Measurements from ENCODE around the gene INSC.

GRCh38 chr11:15233371-15234165 lies 118.8 kb downstream of the INSC start:
- no peak for TF ChIP-seq POLR2A (IDR thresholded peaks at IDR 0.05; ENCODE audit: low read depth, low read length)
- no peak for TF ChIP-seq POLR2AphosphoS5 (IDR thresholded peaks at IDR 0.05; ENCODE audit: low read depth, low read length)
- TF ChIP-seq TAF1 (IDR thresholded peaks at IDR 0.05; ENCODE audit: low read depth, low read length) = no peak
- TF ChIP-seq PAX5 (IDR thresholded peaks at IDR 0.05; ENCODE audit: insufficient read depth, low read length, severe bottlenecking) = no peak
- no peak for TF ChIP-seq POU2F2 (IDR thresholded peaks at IDR 0.05; ENCODE audit: low read depth, low read length)
- TF ChIP-seq SPI1 (IDR thresholded peaks at IDR 0.05; ENCODE audit: low read depth, low read length) = no peak

All from GM12891 (cell line).